ENCODE measurements around the gene CCDC24. TPM values are rescaled to one million over a fixed set of nuclear protein-coding genes. Genes with fewer than 3 reads are reported as not detected.
A peak's percentile ranks its signal among the peaks of the same experiment; 100 is the strongest.

Gene CCDC24
- total RNA-seq, 1 experiment from 2014 or later: 24.4 TPM

GRCh38 chr1:44034976-44035716 lies 43.7 kb downstream of the CCDC24 start:
- intact Hi-C loops (cut with micrococcal nuclease; ENCODE audit: unreplicated experiment) (loop anchor here (5.0 kb wide), 1 partner anchor 43 kb away; the partner anchor contains the start of gene CCDC24), in situ Hi-C loops (cut with HindIII; ENCODE audit: low pct_unique_long_range_greater_than_20kb, low sequenced_read_pairs) (no loop called here)
- H3K4me3 ChIP-seq (ENCODE audit: low read depth in 2 of 2, low read length in 2 of 2): no peak overlapping the region
- no peaks in the 10 kb centered on the region; the same call in 1 of the 2 replicates for H3K36me3 ChIP-seq (ENCODE audit: control insufficient read depth, insufficient read depth, low read length)
- TF ChIP-seq TCF7L2 (IDR thresholded peaks at IDR 0.05; ENCODE audit: low read depth, low read length) (no peak), CTCF (IDR thresholded peaks at IDR 0.05) (no peak), SIN3A (IDR thresholded peaks at IDR 0.05; ENCODE audit: borderline replicate concordance, insufficient read depth, low read depth, low read length) (no peak), REST (IDR thresholded peaks at IDR 0.05; ENCODE audit: insufficient read depth in 1 of 2, low read depth in 2 of 2, low read length in 1 of 2) (no peak), POLR2AphosphoS5 (IDR thresholded peaks at IDR 0.05; ENCODE audit: low read depth, low read length) (no peak)
- no TSS peak for BruUV-seq (replicated peaks)
- ATAC-seq (no peak), DNase-seq (ENCODE audit: low read depth, low spot score) (no peak)
- H3K27me3 ChIP-seq (ENCODE audit: control insufficient read depth, insufficient read depth, low read length): no peaks in the 10 kb centered on the region
- ChIA-PET POLR2A (no interaction called here), CTCF (interaction anchor here (0.6 to 3.2 kb wide), 3 partner anchors 13 to 122 kb away, joined by 3 to 20 read pairs (median 13); no protein-coding TSS in a partner anchor)
- H3K4me1 ChIP-seq (ENCODE audit: control insufficient read depth, insufficient read depth, low read length): peaks cover 6% of the 10 kb centered on the region; the same call in 1 of the 2 replicates
- H3K9me3 ChIP-seq (ENCODE audit: control insufficient read depth, insufficient read depth, low read depth, low read length): no peaks in the 10 kb centered on the region
- no peak overlapping the region for H3K27ac ChIP-seq (ENCODE audit: low read length)

GRCh38 chr1:44035726-44036408 lies 44.5 kb downstream of the CCDC24 start:
- in situ Hi-C loops (cut with HindIII; ENCODE audit: low pct_unique_long_range_greater_than_20kb, low sequenced_read_pairs): no loop called here
- ATAC-seq: peak; percentile 47
- no peak overlapping the region for H3K4me3 ChIP-seq (ENCODE audit: low read depth in 2 of 2, low read length in 2 of 2)
- no peaks in the 10 kb centered on the region; the same call in 1 of the 2 replicates for H3K36me3 ChIP-seq (ENCODE audit: control insufficient read depth, insufficient read depth, low read length)
- no TSS peak for BruUV-seq (replicated peaks)
- ChIA-PET CTCF (interaction anchor here (3.1 to 3.2 kb wide), 2 partner anchors 13 to 30 kb away, joined by 13 to 20 read pairs; no protein-coding TSS in a partner anchor), POLR2A (no interaction called here)
- intact Hi-C loops (cut with micrococcal nuclease; ENCODE audit: unreplicated experiment): loop anchor here (1.0 to 5.0 kb wide), 2 partner anchors 31 to 44 kb away; partner anchors contain the start of gene CCDC24
- no peaks in the 10 kb centered on the region for H3K9me3 ChIP-seq (ENCODE audit: control insufficient read depth, insufficient read depth, low read depth, low read length)
- DNase-seq (ENCODE audit: low read depth, low spot score): no peak
- H3K4me1 ChIP-seq (ENCODE audit: control insufficient read depth, insufficient read depth, low read length): peaks cover 6% of the 10 kb centered on the region; the same call in 1 of the 2 replicates
- no peak for TF ChIP-seq TCF7L2 (IDR thresholded peaks at IDR 0.05; ENCODE audit: low read depth, low read length)
- TF ChIP-seq REST (IDR thresholded peaks at IDR 0.05; ENCODE audit: insufficient read depth in 1 of 2, low read depth in 2 of 2, low read length in 1 of 2): no peak
- no peak for TF ChIP-seq CTCF (IDR thresholded peaks at IDR 0.05)
- TF ChIP-seq SIN3A (IDR thresholded peaks at IDR 0.05; ENCODE audit: borderline replicate concordance, insufficient read depth, low read depth, low read length): no peak
- no peak for TF ChIP-seq POLR2AphosphoS5 (IDR thresholded peaks at IDR 0.05; ENCODE audit: low read depth, low read length)
- H3K27me3 ChIP-seq (ENCODE audit: control insufficient read depth, insufficient read depth, low read length): no peaks in the 10 kb centered on the region
- H3K27ac ChIP-seq (ENCODE audit: low read length): no peak overlapping the region

Measured in Panc1 (cell line).